ENCODE measurements around the gene WNK1.

The WNK1 gene

DNA sequence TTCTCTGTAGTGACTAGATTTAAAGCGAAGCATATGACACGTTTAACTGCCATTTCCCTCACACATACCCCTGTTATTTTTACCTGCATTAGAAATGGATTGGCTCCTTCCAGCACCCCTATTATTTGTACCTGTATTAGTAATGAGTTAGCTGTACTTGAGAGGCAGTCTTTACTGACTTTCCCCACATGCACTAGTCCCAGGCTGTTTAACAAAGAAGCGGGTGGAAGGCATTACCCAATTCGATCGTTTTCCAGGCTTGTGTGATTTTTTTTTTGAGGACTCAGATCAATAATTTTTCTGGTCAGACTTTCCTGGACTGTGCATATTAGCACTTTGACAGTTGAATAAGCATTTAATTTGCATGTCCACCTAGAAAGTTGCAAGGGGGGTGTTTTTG, 150.7 kb downstream of the WNK1 start:
- H3K36me3 ChIP-seq (ENCODE audit: control insufficient read depth, insufficient read depth, low read length): peaks cover 43% of the 10 kb centered on the region
- TF ChIP-seq, protein P1, sequence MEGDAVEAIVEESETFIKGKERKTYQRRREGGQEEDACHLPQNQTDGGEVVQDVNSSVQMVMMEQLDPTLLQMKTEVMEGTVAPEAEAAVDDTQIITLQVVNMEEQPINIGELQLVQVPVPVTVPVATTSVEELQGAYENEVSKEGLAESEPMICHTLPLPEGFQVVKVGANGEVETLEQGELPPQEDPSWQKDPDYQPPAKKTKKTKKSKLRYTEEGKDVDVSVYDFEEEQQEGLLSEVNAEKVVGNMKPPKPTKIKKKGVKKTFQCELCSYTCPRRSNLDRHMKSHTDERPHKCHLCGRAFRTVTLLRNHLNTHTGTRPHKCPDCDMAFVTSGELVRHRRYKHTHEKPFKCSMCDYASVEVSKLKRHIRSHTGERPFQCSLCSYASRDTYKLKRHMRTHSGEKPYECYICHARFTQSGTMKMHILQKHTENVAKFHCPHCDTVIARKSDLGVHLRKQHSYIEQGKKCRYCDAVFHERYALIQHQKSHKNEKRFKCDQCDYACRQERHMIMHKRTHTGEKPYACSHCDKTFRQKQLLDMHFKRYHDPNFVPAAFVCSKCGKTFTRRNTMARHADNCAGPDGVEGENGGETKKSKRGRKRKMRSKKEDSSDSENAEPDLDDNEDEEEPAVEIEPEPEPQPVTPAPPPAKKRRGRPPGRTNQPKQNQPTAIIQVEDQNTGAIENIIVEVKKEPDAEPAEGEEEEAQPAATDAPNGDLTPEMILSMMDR (IDR thresholded peaks at IDR 0.05; ENCODE audit: insufficient read depth, low read length, poor library complexity, severe bottlenecking): no peak
- H3K27me3 ChIP-seq (replicated peaks; ENCODE audit: control insufficient read depth, insufficient read depth, low read length): no peaks in the 10 kb centered on the region
- no peak overlapping the region for H3K4me3 ChIP-seq (replicated peaks; ENCODE audit: low read depth, low read length)
- DNase-seq (ENCODE audit: extremely low read depth, insufficient read length): no peak

- TF ChIP-seq, protein P1 (IDR thresholded peaks at IDR 0.05; ENCODE audit: insufficient read depth, low read length, poor library complexity, severe bottlenecking): no peak
- no peak for DNase-seq (ENCODE audit: extremely low read depth, insufficient read length)
- peaks cover 46% of the 10 kb centered on the region for H3K36me3 ChIP-seq (ENCODE audit: control insufficient read depth, insufficient read depth, low read length)
- H3K27me3 ChIP-seq (replicated peaks; ENCODE audit: control insufficient read depth, insufficient read depth, low read length): no peaks in the 10 kb centered on the region
- no peak overlapping the region for H3K4me3 ChIP-seq (replicated peaks; ENCODE audit: low read depth, low read length)
These were observed 151.6 kb downstream of the WNK1 start for GRCh38 chr12:904010-904414.

- TF ChIP-seq, protein P1 (IDR thresholded peaks at IDR 0.05; ENCODE audit: insufficient read depth, low read length, poor library complexity, severe bottlenecking): no peak
- peaks cover 42% of the 10 kb centered on the region for H3K36me3 ChIP-seq (ENCODE audit: control insufficient read depth, insufficient read depth, low read length)
- H3K4me3 ChIP-seq (replicated peaks; ENCODE audit: low read depth, low read length): no peak overlapping the region
- H3K27me3 ChIP-seq (replicated peaks; ENCODE audit: control insufficient read depth, insufficient read depth, low read length): no peaks in the 10 kb centered on the region
- no peak for DNase-seq (ENCODE audit: extremely low read depth, insufficient read length)
These were observed 153.1 kb downstream of the WNK1 start for GRCh38 chr12:905261-906031.

DNA sequence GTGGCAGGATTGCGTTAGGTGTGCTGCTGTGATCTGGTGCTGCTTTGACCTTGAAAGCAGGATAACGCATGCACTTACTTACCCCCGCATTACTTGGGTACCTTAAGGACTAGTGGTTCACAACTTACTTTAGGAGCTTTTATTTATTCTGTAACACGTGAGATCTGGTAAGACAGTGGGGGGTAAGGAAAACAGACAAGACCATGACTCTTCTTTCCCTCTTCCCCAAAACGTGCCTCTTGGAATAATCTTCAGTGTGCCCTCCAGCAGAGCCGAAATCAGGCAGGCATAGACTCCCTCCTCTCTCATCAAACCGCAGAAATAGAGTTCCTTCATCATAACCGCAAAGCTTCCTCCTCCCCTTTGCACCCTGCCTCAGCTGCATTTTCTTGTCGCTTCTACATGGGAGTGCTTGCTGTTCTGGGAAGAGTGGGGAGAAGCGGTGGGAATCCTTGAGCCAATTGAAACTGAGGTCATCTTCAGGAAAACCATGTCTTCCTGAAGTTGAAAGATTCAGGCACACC, 153.7 kb downstream of the WNK1 start:
- no peak for DNase-seq (ENCODE audit: extremely low read depth, insufficient read length)
- H3K27me3 ChIP-seq (replicated peaks; ENCODE audit: control insufficient read depth, insufficient read depth, low read length): no peaks in the 10 kb centered on the region
- TF ChIP-seq, protein P1 (IDR thresholded peaks at IDR 0.05; ENCODE audit: insufficient read depth, low read length, poor library complexity, severe bottlenecking): no peak
- peaks cover 42% of the 10 kb centered on the region for H3K36me3 ChIP-seq (ENCODE audit: control insufficient read depth, insufficient read depth, low read length)
- no peak overlapping the region for H3K4me3 ChIP-seq (replicated peaks; ENCODE audit: low read depth, low read length)

- TF ChIP-seq, protein P1 (IDR thresholded peaks at IDR 0.05; ENCODE audit: insufficient read depth, low read length, poor library complexity, severe bottlenecking): no peak
- DNase-seq (ENCODE audit: extremely low read depth, insufficient read length): no peak
- H3K36me3 ChIP-seq (ENCODE audit: control insufficient read depth, insufficient read depth, low read length): peaks cover 36% of the 10 kb centered on the region
- H3K4me3 ChIP-seq (replicated peaks; ENCODE audit: low read depth, low read length): no peak overlapping the region
- no peaks in the 10 kb centered on the region for H3K27me3 ChIP-seq (replicated peaks; ENCODE audit: control insufficient read depth, insufficient read depth, low read length)
These were observed 155.2 kb downstream of the WNK1 start for GRCh38 chr12:907413-908185.
